HUDEP-2 (cell line): ENCODE measurements around the gene HOXA1.

Source experiments
- DNase-seq, 76 experiments: peaks; one replicate each; lab custom pipeline; 2025; ENCODE audit not compliant: unreplicated experiment in 76 of 76; lab: John Stamatoyannopoulos, UW

The HOXA1 gene

DNA sequence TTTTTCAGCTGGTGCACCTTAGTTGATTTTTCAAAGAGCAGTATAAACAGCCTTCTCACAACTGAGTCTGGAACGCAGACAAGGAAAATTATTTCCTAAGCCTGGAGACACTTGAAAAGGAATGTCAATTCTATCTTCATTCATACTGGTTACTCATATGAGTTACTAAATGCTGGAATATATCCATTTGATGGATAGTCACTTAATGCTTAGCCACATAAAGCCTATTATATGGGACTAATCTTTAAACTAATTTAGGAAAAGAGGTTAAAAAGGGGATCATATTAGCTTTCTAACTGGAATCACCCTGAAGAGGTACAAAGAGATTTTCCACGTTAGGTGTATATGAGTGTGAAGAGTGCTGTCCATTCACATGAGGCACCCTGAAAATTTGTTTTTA is 36.4 kb upstream of the HOXA1 start:
- no peak for DNase-seq

DNA sequence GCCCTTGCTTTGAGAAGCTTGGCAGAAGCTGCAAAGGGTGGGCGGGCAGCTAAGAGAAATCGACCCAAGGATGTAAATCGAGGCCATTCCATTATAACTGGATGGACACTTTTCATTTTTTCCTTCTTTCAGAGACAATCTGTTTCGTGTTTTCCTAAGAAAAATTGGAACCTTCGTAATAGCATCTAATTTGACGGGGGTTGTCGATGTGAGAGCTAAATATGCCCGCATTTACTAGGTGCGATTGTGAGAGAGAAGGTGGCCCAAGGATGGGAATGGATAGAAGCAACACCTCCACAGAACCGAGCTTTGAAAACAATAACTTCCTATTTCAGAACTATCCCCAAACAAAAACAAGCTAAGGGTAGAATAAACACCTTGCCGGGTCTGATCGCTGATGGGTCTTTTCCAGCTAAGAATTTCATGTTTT is 35.6 kb upstream of the HOXA1 start:
- no peak for DNase-seq

DNA sequence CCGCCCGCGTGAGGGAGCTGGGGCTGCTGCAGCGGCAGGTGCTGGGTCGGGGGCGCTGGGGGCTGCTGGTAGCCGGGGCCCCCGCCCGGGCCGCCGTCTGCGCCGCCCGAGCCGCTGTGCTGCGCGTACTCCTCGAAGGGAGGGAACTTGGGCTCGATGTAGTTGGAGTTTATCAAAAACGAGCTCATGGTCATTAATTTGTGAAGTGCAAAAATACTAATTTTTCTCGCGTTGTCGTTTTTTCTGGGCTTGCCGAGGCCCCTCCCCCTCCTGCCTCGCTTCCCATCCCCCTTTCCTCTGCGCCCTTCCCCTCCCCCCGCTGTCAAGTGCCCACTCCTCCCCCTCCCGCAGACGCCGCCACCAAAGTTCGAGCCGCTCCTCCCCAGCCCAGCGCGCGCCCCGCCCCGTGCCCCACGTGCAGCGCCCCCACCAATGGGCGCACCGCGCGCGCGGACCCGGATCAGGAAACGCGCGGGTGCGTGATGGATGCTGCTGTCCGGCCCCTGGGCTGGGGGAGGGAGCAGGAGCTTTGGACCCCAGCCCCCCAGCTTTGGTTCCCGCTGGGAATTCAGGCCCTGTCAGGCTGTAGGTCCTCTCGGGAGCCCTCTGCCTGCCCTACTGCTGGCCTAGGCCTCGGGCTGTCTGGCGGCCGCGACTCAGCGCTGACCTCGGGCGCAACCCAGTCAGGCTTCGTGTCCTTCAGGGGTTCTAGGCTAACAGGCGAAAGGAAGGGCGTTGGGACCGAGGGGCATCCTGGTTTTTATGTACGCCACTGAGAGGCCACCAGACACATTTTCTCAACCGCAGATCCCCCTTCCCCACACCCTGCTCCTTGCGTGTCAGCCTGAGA is 35.0 kb upstream of the HOXA1 start, which contains the start of gene HOXA4:
HOXA4 (minus strand) TSS at position 218 of the 850 bp plus-strand sequence; CDS start at position 194, 24 bp downstream.
- peak in 49 of 76 experiments; percentile 0 to 87 (median 44) for DNase-seq

DNA sequence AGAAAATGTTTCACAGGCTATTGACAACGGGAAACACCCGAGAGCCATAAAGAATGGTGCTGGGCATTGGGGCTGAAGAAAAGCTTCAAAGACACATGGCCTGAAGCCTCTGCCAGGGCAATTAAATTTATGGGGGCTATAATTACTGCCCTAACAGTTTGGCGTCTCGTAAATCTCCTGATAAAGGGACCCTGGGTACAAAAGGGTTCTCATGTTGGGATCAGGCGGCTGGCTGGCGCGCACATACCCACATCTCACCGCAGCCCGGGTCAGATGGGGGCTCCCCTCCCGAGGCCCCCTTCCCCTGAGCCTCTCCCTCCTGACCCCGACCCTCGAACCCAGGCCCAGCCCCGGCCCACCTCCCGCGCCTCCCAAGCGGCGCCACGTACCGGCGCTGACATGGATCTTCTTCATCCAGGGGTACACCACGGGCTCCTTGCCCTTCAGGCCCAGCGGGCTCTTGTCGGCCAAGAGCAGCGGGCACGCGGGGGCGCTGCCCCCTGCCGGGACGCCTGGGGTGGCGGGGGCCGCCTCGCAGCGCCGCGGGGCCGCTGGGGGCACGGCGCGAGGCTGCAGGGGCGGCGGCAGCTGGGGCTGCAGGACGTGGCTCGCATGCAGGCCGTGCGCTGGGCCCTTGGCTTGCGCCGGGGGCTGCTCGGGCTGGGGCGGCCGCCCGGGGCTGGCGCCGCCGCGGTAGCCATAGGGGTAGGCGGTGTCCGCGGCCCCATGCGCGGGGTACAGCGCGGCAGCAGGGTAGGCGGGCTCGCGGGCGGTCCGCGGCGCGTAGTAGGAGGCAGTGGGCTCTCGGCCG is 34.1 kb upstream of the HOXA1 start:
- no peak for DNase-seq

DNA sequence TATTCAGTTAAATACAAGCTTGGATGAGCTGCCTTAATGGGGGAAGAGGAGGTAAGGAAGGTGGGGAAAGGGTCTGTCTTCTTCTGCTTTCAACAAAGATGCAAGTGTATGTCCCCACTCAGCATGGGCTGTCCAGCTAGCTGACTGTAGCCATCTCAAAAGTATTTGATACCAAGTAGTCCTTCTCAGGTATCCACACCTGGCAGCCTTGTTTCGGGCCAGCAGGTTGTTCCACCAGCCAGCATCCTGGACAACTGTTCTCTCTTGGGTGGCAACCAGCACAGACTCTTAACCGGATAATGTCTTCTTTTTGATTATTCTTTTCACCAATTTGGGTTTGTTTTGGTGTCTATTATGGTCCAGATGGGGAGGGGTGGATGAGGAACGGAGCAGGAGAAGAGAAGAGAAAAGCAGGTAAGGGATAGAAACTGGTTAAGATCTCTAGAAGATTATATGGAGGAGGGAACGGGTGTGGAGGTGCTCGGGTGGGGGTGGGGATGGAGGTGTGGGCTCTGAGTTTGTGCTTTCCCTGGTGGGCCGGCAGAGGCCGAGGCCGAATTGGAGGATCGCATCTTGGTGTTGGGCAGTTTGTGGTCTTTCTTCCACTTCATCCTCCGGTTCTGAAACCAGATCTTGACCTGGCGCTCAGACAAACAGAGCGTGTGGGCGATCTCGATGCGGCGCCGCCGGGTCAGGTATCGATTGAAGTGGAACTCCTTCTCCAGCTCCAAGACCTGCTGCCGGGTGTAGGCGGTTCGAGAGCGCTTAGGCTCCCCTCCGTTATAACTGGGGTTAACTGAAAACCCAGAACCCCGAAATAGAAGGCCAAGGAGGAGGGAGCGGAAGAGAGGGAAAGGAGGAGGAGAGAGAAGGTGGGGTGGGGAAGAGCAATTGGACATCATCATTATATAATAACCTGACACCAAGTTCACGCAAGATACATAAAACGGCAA is 33.3 kb upstream of the HOXA1 start:
- DNase-seq: no peak

DNA sequence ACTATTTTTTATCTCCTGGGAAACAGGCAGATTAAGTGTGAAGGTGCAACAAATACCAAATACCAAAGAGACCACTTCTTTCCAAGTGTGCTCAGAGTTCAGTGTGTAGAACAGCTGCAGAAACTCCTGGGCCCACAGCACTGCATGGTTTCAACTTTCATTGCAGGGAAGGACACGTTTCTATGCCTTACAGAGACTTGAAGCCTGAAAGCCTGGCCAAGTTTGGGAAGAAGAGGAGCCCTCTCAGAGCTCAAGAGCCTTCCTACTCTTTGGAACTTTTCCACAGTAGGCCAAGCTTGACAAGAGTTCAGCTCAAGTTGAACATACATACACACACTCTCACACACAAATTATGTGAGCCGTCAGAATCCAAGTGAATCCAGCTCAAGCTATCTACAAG is 32.2 kb upstream of the HOXA1 start:
- DNase-seq: no peak

DNA sequence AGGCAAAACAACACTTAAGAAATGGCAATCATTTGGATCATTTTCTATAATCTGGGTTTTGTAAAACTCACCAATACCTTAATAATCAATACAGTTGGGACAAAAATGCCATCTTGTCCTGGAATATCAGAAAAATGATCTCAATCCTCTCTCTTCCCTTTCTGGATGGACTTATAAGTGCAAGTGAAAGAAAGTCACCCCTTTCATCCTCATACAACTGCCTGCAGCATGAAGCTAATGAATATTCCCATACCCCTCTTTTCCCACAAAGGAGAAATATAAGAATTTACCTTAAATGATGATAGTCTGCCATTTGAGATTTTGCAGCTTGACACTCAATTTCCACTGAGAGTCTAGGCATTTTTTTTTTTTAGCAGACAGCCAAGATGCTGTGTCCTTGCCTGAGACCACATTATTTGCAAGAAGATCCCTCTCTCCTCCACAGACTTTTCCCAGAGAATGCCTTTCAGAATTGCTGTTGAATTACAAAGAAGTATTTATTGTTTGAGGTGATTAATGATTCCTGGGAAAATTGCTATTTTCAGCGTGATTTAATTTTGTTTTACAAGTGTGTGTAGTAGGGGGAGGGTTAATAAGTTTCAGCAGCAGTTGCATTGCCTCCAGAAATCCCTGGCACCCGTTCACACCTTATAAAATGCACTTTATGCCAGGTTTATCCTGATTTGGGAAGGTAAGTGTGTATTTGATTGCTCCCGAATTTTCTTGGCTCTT is 31.0 kb upstream of the HOXA1 start:
- DNase-seq: no peak

DNA sequence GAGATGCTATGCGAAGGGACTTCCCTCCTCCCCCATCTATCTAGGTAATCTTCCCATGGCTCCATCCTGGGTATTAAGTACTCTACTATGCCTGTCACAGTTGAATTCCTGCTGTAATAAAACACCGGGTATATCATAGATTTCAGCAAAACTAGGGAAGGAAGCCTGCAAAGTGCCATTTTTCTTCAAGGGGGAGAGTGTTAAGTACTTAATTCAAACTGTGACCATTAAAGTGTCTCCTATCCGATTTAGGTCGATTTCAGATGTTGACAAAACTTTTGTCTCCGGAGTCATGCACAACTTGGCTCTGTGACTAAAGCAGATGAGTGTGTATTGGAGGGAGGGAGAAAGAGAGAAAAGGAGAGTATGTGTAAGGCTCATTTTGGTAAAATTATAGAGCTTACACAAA is 30.2 kb upstream of the HOXA1 start:
- no peak for DNase-seq

DNA sequence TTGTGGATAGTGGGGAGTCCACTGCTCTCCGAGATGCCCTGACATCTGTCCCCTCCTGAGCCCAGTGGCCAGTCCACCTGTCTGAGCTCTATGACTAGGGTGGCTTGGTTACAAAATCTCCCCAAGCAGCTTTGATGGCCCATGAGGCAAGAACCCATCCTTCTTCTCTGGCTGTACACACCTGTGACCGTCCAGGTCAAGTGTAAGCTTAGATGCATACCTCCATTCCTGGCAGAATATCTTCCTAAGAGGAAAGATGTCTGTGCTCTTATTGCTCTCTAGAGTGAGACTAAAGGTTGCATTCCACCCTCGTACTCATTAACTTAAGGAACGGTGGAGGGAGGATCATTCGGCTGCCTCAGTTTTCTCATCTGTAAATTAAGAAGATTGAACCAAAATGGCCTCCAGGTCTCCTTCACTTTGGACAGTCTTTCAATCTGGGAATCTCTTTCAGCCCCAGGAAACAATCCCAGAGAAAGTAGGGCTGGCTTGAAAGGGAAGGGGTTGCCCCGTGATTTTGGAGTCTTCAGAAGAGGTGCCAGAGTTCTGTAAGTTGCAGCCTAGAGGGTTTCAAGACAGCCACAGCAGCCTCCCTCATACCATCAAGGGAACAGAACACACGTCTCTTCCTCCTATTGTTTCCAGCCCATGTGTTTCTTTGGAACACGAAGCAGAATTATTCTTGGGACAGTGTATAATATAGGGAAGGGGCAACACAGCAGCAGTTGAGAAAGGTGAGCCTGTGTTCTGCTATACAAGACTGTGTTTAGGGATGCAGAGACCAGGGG is 29.3 kb upstream of the HOXA1 start:
- DNase-seq: no peak

DNA sequence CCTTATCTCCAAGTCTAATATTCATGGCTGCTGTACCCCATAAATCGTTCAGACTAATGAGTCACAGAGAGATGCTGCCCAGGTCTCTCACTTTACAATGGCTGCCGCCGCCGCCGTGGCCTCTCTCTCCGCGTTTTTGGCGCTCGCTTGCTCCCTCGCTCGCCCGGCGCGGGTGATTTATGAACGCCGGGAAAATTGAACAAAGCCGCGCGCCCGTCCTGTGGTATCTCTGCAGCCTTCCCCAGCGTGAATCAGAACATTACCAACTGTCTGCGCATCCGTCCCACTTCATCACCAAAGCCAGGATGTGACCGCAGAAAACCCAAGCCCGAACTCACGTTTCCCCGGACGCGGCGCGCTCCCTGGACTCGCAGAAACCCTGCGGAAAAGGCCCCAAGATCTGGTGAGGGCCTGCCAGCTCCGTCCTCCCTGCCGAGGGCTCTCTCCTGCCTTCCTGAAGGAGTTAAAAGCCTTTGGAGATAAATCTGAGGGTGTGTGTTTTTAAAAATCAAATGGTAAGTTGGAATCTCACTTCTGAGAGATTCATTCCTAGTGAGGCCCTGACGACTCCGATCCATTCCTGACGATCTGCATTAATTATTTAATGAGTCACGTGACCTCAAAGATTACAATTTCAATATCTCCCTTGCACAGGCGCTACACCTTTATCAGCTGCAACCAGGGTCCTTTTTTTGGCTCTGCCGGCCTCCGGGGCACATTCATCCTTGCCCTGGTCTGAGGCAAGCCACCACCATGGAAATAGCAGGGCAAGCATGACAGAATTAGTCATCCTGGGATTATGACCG is 28.5 kb upstream of the HOXA1 start:
- DNase-seq: no peak

DNA sequence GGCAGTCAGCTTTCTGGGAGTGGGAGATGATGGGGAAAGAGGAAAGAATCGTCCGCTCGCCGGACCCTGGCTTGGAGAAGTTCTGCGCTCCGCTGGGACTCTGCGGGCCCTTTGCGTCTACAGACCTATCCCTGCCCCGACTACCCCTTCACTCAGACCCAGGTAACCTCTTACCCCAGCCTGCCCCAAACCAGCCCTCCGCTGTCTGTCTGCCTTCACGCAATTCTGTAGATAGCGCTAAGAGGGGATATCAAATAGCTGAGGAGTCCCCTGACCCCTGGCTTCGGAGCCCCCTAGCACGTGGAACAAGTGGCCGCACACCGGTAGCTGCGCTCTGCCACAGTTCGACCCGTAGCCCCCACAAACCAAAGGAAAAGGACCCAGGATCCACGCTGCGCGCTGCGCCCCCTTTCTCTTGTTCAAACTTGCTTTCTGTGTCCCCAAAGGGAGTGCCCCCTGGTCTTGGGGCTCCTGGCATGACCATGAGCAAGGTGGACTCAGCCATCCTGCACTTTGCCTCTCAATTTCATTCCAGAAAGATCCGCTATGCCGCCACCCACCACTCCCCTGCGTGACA is 27.8 kb upstream of the HOXA1 start:
- DNase-seq: no peak

DNA sequence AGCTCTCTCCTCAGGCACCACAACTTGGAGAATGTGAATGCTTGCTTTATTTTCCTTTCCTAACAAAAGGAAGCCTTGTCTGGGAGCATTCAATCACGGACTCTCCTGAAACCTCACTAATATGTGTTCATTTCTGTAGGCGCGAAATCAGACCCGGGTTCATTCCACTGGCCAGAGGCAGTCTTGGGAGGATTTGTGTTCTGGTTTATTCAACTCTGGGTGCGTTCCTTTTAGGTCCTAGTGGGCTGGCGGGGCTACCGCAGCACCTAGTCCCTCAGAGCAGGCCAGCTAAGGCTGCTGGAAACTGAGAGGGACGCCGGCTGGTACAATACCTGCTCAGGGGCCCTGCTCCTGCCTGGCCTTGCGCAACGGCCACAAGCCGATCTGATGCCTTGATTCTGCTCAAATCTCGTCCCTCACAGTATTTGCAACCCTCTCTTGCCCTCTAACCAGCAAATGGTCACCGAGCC is 27.2 kb upstream of the HOXA1 start:
- DNase-seq: no peak

DNA sequence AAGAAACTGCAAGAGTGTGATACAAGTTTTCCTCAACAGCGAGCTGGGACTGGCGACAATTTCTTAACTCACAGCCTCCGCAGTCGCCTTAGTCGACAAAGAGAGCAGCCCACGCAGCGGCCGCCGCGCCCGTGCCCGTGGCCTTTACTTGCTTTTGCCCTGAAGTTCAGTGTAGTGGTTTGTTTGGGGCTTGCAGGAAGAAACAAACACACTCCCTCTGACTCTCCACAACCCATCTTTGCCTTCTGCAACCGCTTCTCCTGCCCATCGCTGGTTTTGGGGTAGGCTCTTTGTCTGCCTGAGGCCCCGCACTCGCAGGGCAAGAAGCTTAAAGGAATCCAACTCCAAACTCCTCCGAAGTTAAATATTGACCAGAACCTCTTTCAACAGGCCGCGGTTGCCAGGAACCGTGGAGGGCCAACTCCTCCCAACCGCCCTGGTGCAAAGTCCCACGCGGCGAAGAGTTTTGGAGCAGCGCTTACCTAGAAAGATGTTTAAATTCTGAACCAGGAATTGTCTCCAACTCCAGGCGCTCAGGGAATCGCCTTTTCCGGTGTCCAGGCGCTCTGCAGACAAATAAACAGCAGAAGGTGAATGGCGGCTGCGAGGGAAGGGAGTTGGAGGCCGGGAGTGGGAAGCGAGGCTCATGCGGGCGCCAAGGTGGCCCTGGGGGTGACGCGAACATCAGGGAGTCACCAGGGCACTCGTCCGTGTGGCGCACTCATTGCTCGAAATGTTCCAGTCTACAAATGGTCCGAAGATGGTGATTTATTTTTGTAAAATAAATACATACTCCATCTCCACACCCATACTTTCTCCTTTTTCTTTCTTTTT is 26.5 kb upstream of the HOXA1 start:
- DNase-seq: no peak

DNA sequence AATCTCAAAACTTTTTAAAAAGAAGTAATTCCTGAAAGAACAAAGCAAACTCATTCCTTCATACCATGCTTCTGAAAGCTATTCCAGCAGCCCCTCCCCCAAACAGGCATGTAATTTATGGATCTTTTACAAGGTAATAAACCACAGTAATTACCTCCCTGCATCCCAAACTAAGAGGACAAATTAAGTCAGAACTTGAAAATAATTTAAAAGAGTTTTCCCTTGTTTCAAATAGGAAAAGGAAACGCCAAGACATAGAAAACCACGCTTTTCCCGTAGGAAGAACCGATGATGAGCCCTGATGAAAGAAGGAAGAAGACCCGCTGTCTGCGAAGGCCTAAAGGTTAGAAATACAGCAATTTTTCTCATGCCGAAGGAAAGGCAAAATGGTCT is 25.9 kb upstream of the HOXA1 start:
- no peak for DNase-seq

DNA sequence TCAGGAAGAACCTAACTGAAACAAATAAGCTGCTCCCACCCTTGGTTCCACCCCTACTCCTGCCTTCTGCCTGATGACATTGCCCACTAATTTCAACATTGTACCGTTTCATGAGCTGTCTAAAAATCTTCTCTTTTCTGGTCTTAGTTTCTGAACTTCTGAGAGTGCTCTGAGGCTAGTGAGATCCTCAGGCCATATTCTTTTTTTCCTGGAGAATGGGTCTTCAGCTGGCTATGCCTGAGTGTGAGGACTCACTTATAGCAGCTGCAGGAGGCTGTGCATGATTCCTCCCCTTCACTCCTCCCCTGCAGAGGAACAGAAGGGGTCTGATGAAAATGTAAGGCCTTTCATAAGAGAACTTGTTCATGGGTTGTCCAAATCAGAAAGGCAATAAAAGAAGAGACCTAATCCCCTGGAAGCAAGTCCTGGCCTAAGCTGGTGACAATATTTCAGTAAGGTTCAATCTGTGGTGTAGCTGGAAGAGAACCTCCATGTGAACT is 23.7 kb upstream of the HOXA1 start:
- DNase-seq: no peak

DNA sequence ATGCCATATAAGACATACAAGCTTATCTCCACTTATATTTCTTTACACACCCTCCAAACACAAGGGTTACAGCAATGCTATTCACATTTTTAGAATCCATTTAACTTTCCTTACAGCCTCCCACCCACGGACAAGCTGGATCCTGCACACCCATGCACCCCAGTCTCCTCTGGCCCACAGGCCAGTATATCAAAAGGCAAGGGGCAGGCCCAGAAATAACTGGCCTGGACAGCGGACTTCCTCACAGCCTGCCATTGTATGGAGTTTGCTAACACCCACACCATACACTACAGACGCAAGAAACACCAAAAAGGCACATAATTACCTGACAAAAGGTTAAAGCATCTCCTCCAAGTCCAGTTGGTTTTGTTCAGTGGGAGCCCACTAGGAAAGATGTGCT is 22.8 kb upstream of the HOXA1 start:
- no peak for DNase-seq
